Uterine smooth muscle cell (primary cell): ENCODE data around the gene GTSE1. TPM values are rescaled to one million over a fixed set of nuclear protein-coding genes. Genes with fewer than 3 reads are reported as not detected.

Experiments used
- total RNA-seq: library from RNA; depleted of rRNA; stranded (reverse); fragments of >200 nt; gene quantifications from 2 replicates; pipeline ENCODE4 v1.2.3, GENCODE V29; 2014

GTSE1 gene
- 4.2 and 16.8 TPM in 2 replicates for total RNA-seq

GRCh38 chr22:46296257-46297150, at the start of gene GTSE1:
GTSE1 (plus strand) TSS chr22:46296870; CDS start chr22:46297401, 531 bp downstream.

GRCh38 chr22:46250035-46250782, 46.5 kb upstream of the GTSE1 start, which contains the start of gene CDPF1:
CDPF1 (minus strand) TSS chr22:46250293; CDS start chr22:46248284, 2,009 bp downstream.

GRCh38 chr22:46263216-46263590, 33.5 kb upstream of the GTSE1 start, which contains the start of gene PKDREJ:
PKDREJ (minus strand) TSS chr22:46263343; CDS start chr22:46263322, 21 bp downstream.

GRCh38 chr22:46267431-46268279, 29.0 kb upstream of the GTSE1 start, which contains the start of gene TTC38:
TTC38 (plus strand) TSS chr22:46268008; CDS start chr22:46268040, 32 bp downstream.

GRCh38 chr22:46335201-46336118, 38.8 kb downstream of the GTSE1 start, which contains the start of gene TRMU:
TRMU (plus strand) TSS chr22:46335714; CDS start chr22:46335765, 51 bp downstream.

Other genes with a start within 250 kb of the GTSE1 start
- gene PPARA, start 146.3 kb upstream of the GTSE1 start, total RNA-seq, result 10.8 and 14.2 TPM in 2 replicates
- gene CDPF1, start 46.6 kb upstream of the GTSE1 start, total RNA-seq, result 7.4 and 11.7 TPM in 2 replicates
- gene PKDREJ, start 33.5 kb upstream of the GTSE1 start, total RNA-seq, result not detected in 2 replicates
- 27.4 and 30.0 TPM in 2 replicates for gene TTC38, start 28.9 kb upstream of the GTSE1 start, total RNA-seq
- 30.4 and 44.4 TPM in 2 replicates for gene TRMU, start 38.8 kb downstream of the GTSE1 start, total RNA-seq
- gene CELSR1, start 240.8 kb downstream of the GTSE1 start, total RNA-seq, result 1.9 and 5.4 TPM in 2 replicates